Fibroblast of skin of left biceps (primary cell): ENCODE data around the gene LYSMD1.

Experiments used
- DNase-seq, 2 experiments: peaks; one replicate each; pipeline ENCODE4 v3.0.0-alpha.2; 2013; ENCODE audit warnings: low read depth in 2 of 2

The LYSMD1 gene

GRCh38 chr1:151135433-151136385 is 30.0 kb downstream of the LYSMD1 start:
- no peak for DNase-seq

- no peak for DNase-seq
Measured at GRCh38 chr1:151134991-151135390, 30.7 kb downstream of the LYSMD1 start.

GRCh38 chr1:151134396-151134795 is 31.3 kb downstream of the LYSMD1 start:
- no peak for DNase-seq

- DNase-seq: no peak
Measured at GRCh38 chr1:151133018-151133806, 32.5 kb downstream of the LYSMD1 start.

- DNase-seq: no peak
Measured at GRCh38 chr1:151132335-151133017, 33.2 kb downstream of the LYSMD1 start.

- no peak for DNase-seq
Measured at GRCh38 chr1:151131701-151132334, 33.9 kb downstream of the LYSMD1 start.

DNA sequence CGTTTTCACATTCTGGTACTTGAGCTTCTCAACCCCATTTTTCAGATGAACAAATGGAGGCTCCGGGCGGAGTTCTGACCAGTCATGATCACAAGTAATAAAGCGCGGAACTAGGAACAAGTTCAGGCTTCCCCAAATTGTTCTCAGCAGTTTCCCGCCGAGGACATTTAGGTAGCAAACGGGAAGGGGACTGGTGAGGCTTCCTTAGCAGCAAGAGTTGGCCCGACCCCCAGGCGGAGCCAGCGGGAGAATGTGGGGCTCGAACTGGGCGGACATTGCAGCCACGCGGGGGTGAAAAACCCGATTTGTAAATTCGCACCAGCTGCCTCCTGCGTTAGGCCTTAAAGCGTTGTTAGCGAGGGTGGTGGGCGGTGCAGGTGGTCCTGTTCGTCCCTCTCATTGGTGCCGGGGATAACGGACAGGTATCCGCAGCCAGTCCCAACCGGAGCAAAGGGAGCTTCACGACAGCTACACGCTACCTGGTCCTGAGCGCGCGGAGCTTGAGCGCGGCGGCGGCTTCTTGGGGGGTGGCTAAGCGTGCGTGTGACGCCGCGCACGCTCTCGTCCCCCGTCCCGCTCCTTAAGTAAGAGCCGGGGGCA is 34.6 kb downstream of the LYSMD1 start:
- peak; percentile 70 to 77 for DNase-seq

DNA sequence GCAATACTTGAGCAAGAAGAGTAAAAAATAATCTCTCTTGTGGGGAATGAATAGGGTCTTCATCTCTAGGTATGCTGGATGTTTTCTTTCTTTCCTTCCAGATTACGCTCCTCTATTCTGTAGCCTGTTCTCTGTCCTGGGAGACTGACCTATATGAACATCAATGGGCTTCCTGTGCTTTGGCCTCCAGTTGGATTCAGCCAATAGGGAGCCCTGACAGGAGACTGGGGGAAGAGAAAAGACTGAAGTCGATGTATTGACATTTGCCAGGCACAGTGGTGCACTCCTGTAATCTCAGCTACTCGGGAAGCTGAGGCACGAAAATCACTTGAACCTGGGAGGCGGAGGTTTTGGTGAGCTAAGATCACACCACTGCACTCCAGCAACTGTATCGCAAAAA is 36.9 kb downstream of the LYSMD1 start:
- no peak for DNase-seq

GRCh38 chr1:151124763-151125403 is 40.8 kb downstream of the LYSMD1 start:
- DNase-seq: no peak

DNA sequence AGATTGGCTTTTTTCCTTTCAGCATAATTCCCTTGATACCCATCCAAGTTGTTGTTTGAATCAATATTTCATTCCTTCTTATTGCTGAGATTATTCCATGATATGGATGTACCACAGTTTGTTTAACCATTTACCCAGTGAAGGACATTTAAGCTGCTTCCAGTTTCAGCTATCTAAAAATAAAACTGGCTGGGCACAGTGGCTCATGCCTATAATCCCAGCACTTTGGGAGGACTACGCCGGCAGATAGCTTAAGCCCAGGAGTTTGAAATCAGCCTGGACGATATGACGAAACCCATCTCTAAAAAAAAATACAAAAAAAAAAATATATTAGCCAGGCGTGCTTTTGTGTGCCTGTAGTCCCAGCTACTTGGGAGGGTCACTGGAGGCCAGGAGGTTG is 51.8 kb downstream of the LYSMD1 start:
- DNase-seq: no peak
